ENCODE data around the gene ASB8.

The ASB8 gene

DNA sequence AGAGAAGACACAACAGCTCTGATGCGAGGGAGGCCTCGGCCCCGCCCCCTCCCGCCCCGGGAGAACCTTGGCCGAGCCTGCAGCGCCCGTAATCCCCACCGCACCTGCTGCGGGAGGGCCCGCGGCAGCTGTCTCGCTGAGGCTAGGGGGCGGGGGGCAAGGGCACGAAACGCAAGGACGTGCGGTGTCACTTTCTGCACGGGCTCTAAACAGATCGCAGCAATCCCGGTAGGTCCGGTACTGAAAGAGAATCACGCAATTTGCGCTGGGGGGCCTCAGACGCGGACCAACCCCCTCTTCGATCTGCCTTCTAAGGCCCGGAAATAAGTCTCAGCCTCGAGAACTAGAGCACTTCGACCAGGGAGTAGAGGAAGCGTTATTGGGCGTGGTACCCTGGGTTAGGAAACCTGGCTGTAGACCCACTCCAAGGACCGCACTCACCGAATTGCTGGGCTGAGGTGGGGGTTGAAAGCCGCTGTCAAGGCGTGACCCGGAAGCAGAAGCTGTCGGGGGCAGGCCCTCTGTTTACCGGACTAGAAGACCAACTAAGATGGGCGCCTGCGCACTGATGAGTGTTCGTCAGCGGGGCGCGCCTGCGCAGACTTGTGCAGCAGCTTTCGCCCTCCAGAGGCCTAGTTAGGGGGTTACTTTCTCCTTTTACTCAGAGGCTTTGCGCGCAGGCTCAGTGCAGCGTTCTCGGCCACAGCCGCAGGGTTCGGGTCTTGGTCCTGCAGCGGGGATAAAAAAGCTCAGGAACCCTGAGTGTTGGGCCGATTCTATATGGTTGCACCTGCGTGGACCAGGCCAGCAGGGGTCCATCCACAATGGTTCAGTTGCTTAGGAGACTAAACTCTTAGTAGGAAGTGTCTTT, at the start of gene ASB8:
TSS of gene ASB8 (minus strand) at position 498 of the 871 bp plus-strand sequence. CDS start 4,019 bp downstream, outside the sequence.
- DNase-seq (ENCODE audit: low read depth in 3 of 3): peak; percentile 96 to 98 (median 98)

DNA sequence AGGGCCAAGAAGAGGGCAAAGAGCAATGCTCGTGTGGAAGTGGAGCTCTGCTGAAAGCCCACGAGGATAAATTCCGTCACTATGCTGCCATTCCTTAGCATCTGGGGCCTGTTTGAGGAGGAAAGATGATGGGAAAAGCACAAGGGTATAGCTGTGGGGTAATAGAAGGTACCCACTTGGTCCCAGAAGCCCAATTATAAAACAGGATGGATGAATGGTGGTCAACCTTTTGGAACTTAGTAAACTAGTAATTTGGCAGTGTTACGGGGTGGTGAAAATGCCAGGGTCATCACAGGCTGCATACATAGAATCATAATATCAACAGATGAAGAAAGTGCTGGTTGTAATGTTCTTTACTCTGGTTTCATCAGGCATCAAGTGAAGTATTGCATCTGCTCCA, 45.9 kb upstream of the ASB8 start, which contains the start of gene OR10AD1:
TSS of gene OR10AD1 (minus strand) at position 101 of the 400 bp plus-strand sequence. CDS start at position 101, 0 bp downstream.
- DNase-seq (ENCODE audit: low read depth in 3 of 3): no peak

- no peak for DNase-seq (ENCODE audit: low read depth in 3 of 3)
These were observed 45.5 kb upstream of the ASB8 start for GRCh38 chr12:48202766-48203165.

GRCh38 chr12:48201516-48201915, 44.2 kb upstream of the ASB8 start:
- DNase-seq (ENCODE audit: low read depth in 3 of 3): no peak

DNA sequence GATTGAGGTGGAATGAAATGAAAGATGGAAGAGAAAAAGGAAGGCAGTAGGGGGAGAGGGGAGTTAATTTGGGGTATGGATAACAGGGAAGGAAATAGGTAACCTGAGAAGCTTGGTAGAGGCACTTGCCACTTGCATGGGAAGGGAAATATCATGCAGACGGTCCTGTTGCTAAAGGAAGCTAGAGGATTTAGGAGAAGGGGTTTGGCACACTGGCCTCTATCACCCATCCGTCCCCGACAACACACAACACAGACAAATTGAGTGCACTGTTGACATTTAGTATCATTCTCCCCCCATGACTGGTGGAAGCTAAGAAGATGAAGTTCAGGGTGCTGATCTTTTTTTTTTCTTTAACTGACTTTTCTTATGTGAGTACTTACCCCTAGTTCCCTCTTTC, 43.8 kb upstream of the ASB8 start:
- no peak for DNase-seq (ENCODE audit: low read depth in 3 of 3)

- no peak for DNase-seq (ENCODE audit: low read depth in 3 of 3)
These were observed 42.5 kb upstream of the ASB8 start for GRCh38 chr12:48199774-48200221.

GRCh38 chr12:48198985-48199384, 41.7 kb upstream of the ASB8 start:
- no peak for DNase-seq (ENCODE audit: low read depth in 3 of 3)

DNA sequence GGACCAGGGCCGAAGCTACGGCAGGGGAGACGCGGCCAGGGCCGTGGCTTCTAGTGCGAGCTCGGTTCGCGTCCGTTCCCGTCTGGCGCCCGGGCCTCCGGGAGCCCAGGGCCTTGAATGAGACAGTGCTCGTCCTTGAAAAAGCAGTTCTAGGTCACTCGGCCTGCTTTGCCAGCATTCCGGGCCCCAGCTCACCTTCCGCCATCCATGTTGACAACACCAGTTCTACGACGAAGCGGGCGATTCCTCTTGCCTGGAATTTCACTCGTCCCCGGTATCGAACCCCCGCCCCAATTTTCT, 41.3 kb upstream of the ASB8 start:
- peak in 1 of 3 experiments; percentile 23 for DNase-seq (ENCODE audit: low read depth in 3 of 3)

- peak; percentile 78 to 79 (median 78) for DNase-seq (ENCODE audit: low read depth in 3 of 3)
These were observed 40.8 kb upstream of the ASB8 start for GRCh38 chr12:48197971-48198671.

- DNase-seq (ENCODE audit: low read depth in 3 of 3): no peak
These were observed 40.2 kb upstream of the ASB8 start for GRCh38 chr12:48197549-48197970.

GRCh38 chr12:48194799-48195201, 37.5 kb upstream of the ASB8 start:
- DNase-seq (ENCODE audit: low read depth in 3 of 3): no peak

DNA sequence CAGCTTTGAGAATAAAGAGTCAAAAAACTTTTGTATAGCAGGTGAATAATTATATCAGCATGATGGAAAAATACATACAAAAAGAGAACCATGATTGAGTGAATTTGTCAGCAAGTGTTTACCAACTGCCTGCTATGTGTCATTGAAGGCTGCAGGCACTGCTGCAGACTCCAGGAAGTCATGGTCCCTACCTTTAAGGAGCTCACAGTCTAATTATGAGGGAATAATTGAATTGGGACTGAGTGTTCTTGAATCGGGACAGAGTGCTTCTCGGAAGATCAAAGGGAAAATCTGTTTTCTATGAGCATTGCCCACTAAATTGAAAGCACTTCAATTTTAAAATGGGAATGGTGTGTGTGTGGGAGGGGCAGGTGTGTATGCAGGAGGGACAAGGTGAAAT, 36.3 kb upstream of the ASB8 start:
- no peak for DNase-seq (ENCODE audit: low read depth in 3 of 3)

DNA sequence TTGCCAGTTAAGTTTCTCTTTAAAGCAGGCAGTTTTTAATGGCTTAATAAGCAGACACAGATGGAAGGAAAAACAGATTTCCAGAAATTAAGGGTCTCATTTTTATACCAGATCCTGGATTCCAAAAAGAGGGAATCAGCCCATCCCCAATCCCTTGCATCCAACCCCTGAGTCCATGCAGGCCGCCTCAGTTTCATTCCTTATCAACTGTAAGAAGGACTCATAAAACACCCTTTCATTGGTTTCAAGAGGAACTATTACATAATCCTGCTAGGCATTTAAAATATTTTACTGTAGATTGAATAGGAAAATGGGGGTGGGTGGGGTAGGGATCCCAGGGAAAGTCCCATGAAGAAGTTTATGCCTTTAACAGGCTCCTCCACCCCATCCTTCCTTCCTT, 35.5 kb upstream of the ASB8 start:
- no peak for DNase-seq (ENCODE audit: low read depth in 3 of 3)

DNA sequence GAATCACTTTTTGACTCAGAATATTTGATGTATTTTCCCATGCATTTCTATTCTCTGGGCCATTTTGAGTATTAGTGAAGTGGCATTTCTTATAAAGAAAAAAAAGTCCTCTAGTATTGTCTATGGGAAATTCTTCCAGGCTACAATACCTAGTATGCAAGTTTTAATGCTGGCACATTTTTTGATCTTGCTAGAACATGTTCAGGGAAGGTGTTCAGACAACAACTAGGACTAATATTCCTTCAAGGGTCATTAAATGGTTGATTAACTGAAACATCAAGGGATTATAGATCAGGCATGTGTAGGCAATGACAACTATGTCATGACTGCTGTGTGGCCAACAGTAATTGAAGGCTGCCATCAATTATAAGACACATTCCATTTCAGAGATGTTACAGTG, 33.8 kb upstream of the ASB8 start:
- no peak for DNase-seq (ENCODE audit: low read depth in 3 of 3)

- DNase-seq (ENCODE audit: low read depth in 3 of 3): peak; percentile 40 to 49 (median 43)
These were observed 32.2 kb upstream of the ASB8 start for GRCh38 chr12:48189331-48190125.

DNA sequence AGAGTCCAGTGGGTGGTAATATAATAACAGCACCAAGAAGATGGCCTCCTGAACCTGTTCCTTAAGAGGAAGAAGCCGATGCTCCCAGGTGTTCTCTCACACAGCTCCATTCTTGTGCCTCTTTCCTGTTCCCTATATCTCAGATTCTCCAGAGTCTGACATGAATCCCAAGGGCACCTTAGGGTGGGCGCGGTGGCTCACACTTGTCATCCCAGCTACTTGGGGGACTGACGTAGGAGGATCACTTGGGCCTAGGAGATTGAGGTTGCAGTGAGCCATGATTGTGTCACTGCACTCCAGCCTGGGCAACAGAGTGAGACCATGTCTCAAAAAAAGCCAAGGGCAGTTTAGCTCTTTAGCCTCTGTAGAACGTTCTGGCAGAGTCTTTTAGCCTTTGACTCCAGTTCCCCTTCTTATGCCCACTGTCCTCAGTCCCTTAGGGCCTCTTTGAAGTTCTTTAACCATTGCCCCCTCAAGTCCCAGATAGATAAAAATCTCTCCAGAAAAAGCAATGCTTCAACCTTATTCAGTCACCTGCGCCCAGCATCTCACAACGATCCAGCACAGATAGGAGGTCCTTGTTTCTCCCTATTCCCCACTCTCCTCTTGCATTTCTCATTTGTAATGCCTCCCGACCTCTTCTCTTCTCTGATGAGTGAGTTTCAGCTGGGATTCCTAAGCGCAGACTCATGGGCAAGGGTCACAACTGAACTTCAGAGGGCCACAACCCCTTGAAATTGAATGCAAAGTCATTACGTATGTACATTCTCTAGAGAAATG, 30.8 kb upstream of the ASB8 start:
- no peak for DNase-seq (ENCODE audit: low read depth in 3 of 3)

GRCh38 chr12:48185181-48185919, 28.0 kb upstream of the ASB8 start:
- DNase-seq (ENCODE audit: low read depth in 3 of 3): no peak

GRCh38 chr12:48184549-48184922, 27.2 kb upstream of the ASB8 start:
- no peak for DNase-seq (ENCODE audit: low read depth in 3 of 3)

DNA sequence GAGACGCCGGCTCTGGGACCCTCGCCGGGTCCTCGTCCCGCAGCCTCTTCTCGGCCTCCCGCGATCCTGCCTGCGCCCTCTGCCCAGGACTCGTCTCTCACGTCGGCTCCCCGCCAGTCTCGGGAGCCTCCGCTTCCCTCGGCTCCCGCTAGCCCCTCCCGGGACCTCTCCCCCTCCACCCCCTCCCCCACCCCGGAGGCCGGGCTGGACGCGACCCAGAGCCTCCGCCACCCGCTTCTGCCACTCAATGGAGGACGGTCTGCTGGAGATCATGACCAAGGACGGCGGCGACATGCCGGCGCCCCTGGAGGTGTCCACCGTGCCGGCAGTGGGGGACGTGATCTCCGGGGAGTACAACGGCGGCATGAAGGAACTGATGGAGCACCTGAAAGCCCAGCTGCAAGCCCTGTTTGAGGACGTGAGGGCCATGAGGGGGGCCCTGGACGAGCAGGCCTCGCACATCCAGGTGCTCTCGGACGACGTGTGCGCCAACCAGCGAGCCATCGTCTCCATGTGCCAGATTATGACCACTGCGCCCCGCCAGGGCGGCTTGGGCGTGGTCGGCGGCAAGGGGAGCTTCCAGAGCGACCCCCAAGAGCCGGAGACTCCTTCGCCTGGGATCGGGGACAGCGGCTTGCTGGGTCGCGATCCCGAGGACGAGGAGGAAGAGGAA, 26.7 kb upstream of the ASB8 start:
- no peak for DNase-seq (ENCODE audit: low read depth in 3 of 3)
